Mesenchymal stem cell (in vitro differentiated cells and primary cell): ENCODE data around the gene RNASEH1.
"Not testable (repeated sequence)": the region's sequence is repeated elsewhere in the genome, so short reads cannot be mapped to it uniquely, and the experiment has no call there.

Experiments
- DNase-seq: peaks from one replicate; pipeline ENCODE4 v3.0.0-alpha.2; 2013
- H2AFZ ChIP-seq: one replicate; pipeline ENCODE4 v1.6.1; 2013; ENCODE audit warnings: low read depth, mild to moderate bottlenecking, control low read depth, inconsistent platforms, low read length, moderate library complexity
- H2AK5ac ChIP-seq: 2 replicates; pipeline ENCODE4 v1.6.1; 2013; ENCODE audit warnings: low read length, moderate library complexity, mild to moderate bottlenecking, inconsistent platforms; ENCODE audit not compliant: severe bottlenecking
- H2BK120ac ChIP-seq: one replicate; pipeline ENCODE4 v1.6.1; 2013; ENCODE audit warnings: low read depth, mild to moderate bottlenecking, inconsistent platforms, low read length, moderate library complexity
- H2BK12ac ChIP-seq, 2 experiments: one replicate each; pipeline ENCODE4 v1.6.1; 2013; ENCODE audit warnings: inconsistent platforms in 2 of 2, low read length in 2 of 2, mild to moderate bottlenecking in 2 of 2, moderate library complexity in 2 of 2, control low read depth in 1 of 2
- H2BK15ac ChIP-seq: one replicate; pipeline ENCODE4 v1.6.1; 2013; ENCODE audit warnings: mild to moderate bottlenecking, low read depth, inconsistent platforms; ENCODE audit not compliant: poor library complexity, severe bottlenecking
- H2BK5ac ChIP-seq: 2 replicates; pipeline ENCODE4 v1.6.1; 2013; ENCODE audit warnings: low read depth, mild to moderate bottlenecking, low read length, control low read depth, inconsistent platforms; ENCODE audit not compliant: poor library complexity, severe bottlenecking
- H3K14ac ChIP-seq, 2 experiments: one replicate each; pipeline ENCODE4 v1.6.1; 2013; ENCODE audit warnings: inconsistent platforms in 2 of 2, low read length in 2 of 2, control low read depth in 1 of 2, mild to moderate bottlenecking in 1 of 2, moderate library complexity in 1 of 2
- H3K18ac ChIP-seq, 2 experiments: one replicate each; pipeline ENCODE4 v1.6.1; 2013; ENCODE audit warnings: inconsistent platforms in 2 of 2, low read length in 2 of 2, control low read depth in 1 of 2, low read depth in 1 of 2, mild to moderate bottlenecking in 1 of 2
- H3K23ac ChIP-seq, 2 experiments: one replicate each; pipeline ENCODE4 v1.6.1; 2013; ENCODE audit warnings: inconsistent platforms in 2 of 2, low read length in 2 of 2, mild to moderate bottlenecking in 2 of 2, moderate library complexity in 2 of 2, control low read depth in 1 of 2
- H3K27ac ChIP-seq: 2 replicates; pipeline ENCODE4 v1.5.1; 2013; ENCODE audit warnings: mild to moderate bottlenecking, moderate library complexity, low read length, control low read depth, inconsistent platforms; ENCODE audit not compliant: poor library complexity, severe bottlenecking
- H3K27me3 ChIP-seq, 2 experiments: 2 replicates each; pipeline versions ENCODE4 v1.6.1 to v1.7.0; 2013; ENCODE audit warnings: low read length in 2 of 2, mild to moderate bottlenecking in 2 of 2, moderate library complexity in 2 of 2, control low read depth in 1 of 2, inconsistent platforms in 1 of 2; ENCODE audit not compliant: control insufficient read depth in 1 of 2, insufficient read depth in 1 of 2
- H3K36me3 ChIP-seq, 2 experiments: 2 replicates each; pipeline versions ENCODE4 v1.6.1 to v1.7.0; 2013; ENCODE audit warnings: low read length in 2 of 2, control low read depth in 1 of 2, inconsistent platforms in 1 of 2, low read depth in 1 of 2, mild to moderate bottlenecking in 1 of 2; ENCODE audit not compliant: insufficient read depth in 2 of 2, control insufficient read depth in 1 of 2
- H3K4ac ChIP-seq, 2 experiments: one replicate each; pipeline ENCODE4 v1.6.1; 2013; ENCODE audit warnings: inconsistent platforms in 2 of 2, low read length in 2 of 2, mild to moderate bottlenecking in 2 of 2, moderate library complexity in 2 of 2, control low read depth in 1 of 2, low read depth in 1 of 2
- H3K4me1 ChIP-seq: 2 replicates; pipeline ENCODE4 v1.6.1; 2013; ENCODE audit warnings: low read depth, low read length, control low read depth; ENCODE audit not compliant: control insufficient read depth, insufficient read depth
- H3K4me2 ChIP-seq: 2 replicates; pipeline ENCODE4 v1.6.1; 2013; ENCODE audit warnings: low read length, mild to moderate bottlenecking, inconsistent platforms; ENCODE audit not compliant: poor library complexity, severe bottlenecking
- H3K4me3 ChIP-seq, 2 experiments: 2 replicates each; pipeline versions ENCODE4 v1.5.1 to v1.7.0; 2013; ENCODE audit warnings: low read length in 2 of 2, mild to moderate bottlenecking in 2 of 2, control low read depth in 1 of 2, low read depth in 1 of 2; ENCODE audit not compliant: insufficient read depth in 1 of 2
- H3K79me1 ChIP-seq: replicated peaks from 2 replicates; pipeline ENCODE4 v1.6.1; 2013; ENCODE audit warnings: mild to moderate bottlenecking, control low read depth, low read length, inconsistent platforms; ENCODE audit not compliant: poor library complexity, severe bottlenecking
- H3K9ac ChIP-seq: 2 replicates; pipeline ENCODE4 v1.7.0; 2013; ENCODE audit warnings: mild to moderate bottlenecking, low read length, moderate library complexity
- H3K9me3 ChIP-seq: 2 replicates; pipeline ENCODE4 v1.7.0; 2013; ENCODE audit warnings: mild to moderate bottlenecking, low read length; ENCODE audit not compliant: control insufficient read depth
- H4K8ac ChIP-seq: one replicate; pipeline ENCODE4 v1.6.1; 2013; ENCODE audit warnings: inconsistent platforms, mild to moderate bottlenecking, low read length, moderate library complexity
- H4K91ac ChIP-seq: one replicate; pipeline ENCODE4 v1.6.1; 2013; ENCODE audit warnings: mild to moderate bottlenecking, low read length, inconsistent platforms
- WGBS: methylation state at CpG from one replicate; pipeline ENCODE4 v1.1.7; 2013; ENCODE audit warnings: mixed read lengths; 5-methylcytosine and 5-hydroxymethylcytosine counted together

The RNASEH1 gene

DNA sequence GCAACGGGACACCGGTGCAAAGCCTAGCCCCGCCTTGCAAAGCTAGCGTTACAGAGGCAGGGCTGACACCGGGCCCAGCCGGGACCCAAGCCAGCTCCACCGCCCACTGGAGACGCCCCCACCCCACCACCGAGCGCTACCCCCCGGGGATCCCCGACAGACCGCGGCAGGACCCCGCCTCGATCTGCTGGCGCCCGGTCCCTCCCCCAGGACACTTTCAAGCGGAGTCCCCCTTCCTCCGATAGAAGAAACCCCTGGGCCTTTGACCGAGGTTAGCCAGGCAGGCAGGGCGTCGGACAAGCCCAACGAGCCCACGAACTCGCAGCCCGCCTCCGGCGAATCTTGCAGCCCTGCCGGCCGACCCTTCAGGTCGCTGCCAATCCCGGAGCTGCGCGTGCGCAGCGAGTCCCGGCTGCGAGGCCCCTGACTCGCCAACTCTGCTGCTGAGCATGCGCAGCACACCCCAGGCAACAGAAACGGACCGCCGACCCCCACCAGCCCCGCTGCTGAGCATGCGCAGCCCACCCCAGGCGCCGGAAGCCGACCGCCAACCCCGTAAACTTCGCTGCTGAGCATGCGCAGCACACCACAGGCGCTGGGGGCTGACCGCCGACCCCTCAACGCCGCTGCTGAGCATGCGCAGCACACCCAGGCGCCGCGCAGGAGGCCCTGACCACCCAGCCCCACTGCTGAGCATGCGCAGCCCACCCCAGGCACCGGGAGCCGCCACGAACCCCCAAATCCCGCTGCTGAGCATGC lies 39.5 kb downstream of the RNASEH1 start:
- Histone ChIP-seq H3K23ac (no peak overlapping the region), H3K9ac (peak overlapping the region; percentile 93), H3K14ac (peak overlapping the region in 1 of 2 experiments; percentile 53), H3K27me3 (no peaks in the 10 kb centered on the region), H3K79me1 (peaks cover 7% of the 10 kb centered on the region), H3K18ac (peak overlapping the region; percentile 95 to 98), H3K9me3 (no peaks in the 10 kb centered on the region), H4K91ac (peak overlapping the region; percentile 94), H2BK5ac (peak overlapping the region; percentile 86), H3K4ac (peak overlapping the region; percentile 75 to 81), H3K36me3 (peaks cover 0 to 17% of the 10 kb centered on the region in 2 experiments), H2BK120ac (peak overlapping the region; percentile 91), H3K4me2 (peak overlapping the region; percentile 93), H3K4me1 (peaks cover 5% of the 10 kb centered on the region), H2BK12ac (no peak overlapping the region), H3K27ac (peak overlapping the region; percentile 95), H2BK15ac (peak overlapping the region; percentile 60), H2AK5ac (no peak overlapping the region), H4K8ac (peak overlapping the region; percentile 97), H2AFZ (no peak overlapping the region), H3K4me3 (peak overlapping the region; percentile 75 to 97)
- WGBS, result under 1% methylated on average over 64 of the region's 67 CpGs
- DNase-seq, result peak; percentile 96

DNA sequence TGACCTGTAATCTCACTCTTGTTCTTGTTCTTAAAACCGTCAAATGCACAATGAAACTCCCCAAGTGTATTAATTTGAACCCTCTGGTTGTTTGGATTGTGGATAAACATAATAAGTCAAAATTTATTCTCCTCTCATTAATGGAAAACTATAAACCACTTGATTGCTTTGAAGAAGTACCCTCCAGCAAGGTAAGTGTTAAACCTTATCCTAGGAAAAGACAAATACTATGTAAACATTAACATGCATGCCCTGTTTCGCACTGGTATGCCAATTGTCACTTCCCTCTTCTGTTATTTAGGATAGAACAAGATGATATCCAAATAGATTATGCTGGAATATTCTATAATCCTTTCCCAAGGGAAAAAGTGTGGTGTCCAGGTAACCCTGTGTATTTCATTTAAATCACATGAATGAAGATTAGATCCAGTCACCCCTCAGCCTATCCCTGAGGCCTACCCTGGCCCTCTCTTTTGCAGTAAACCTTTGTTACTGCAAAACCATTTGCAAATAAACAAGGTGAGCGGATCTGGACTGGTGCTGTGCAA lies 40.1 kb downstream of the RNASEH1 start:
- Histone ChIP-seq H2BK15ac (peak overlapping the region; percentile 60), H3K79me1 (peaks cover 7% of the 10 kb centered on the region), H3K14ac (peak overlapping the region in 1 of 2 experiments; percentile 53), H3K36me3 (peaks cover 0 to 23% of the 10 kb centered on the region in 2 experiments), H4K8ac (no peak overlapping the region), H3K18ac (peak overlapping the region; percentile 89 to 92), H3K27ac (peak overlapping the region; percentile 95), H2AFZ (no peak overlapping the region), H2AK5ac (no peak overlapping the region), H3K4me2 (peak overlapping the region; percentile 50), H3K27me3 (no peaks in the 10 kb centered on the region), H3K4ac (peak overlapping the region in 1 of 2 experiments; percentile 81), H3K23ac (no peak overlapping the region), H2BK5ac (no peak overlapping the region), H2BK120ac (no peak overlapping the region), H3K4me3 (peak overlapping the region; percentile 74 to 97), H3K9me3 (no peaks in the 10 kb centered on the region), H3K4me1 (peaks cover 4% of the 10 kb centered on the region), H4K91ac (no peak overlapping the region), H3K9ac (peak overlapping the region; percentile 93), H2BK12ac (no peak overlapping the region)
- 4% methylated on average over 1 of the region's 3 CpGs for WGBS
- no peak for DNase-seq

DNA sequence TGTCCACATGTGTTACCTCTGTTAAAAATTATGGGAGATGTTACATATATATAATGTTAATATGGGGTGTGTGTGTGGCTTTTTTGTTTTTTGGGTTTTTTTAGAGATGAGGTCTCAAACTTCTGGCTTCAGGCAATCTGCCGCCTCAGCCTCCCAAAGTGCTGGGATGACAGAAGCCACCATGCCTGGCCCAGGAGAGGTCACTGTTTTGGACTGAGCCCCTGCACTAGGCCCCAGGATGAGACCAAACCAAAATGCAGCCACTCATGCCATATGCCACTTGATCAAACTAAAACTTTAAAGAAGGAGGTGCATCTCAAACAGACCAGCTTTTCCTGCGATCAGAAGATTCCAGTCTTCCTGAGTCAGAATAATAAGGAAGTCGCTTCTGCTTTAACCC lies 41.3 kb downstream of the RNASEH1 start:
- H2AFZ ChIP-seq, result no peak overlapping the region
- peak overlapping the region; percentile 29 for H4K91ac ChIP-seq
- no peak overlapping the region for H2BK120ac ChIP-seq
- H3K27me3 ChIP-seq, result no peaks in the 10 kb centered on the region
- H2BK5ac ChIP-seq, result no peak overlapping the region
- no peak overlapping the region for H3K9ac ChIP-seq
- no peaks in the 10 kb centered on the region for H3K9me3 ChIP-seq
- no peak overlapping the region for H3K4ac ChIP-seq
- no peak overlapping the region for H2BK15ac ChIP-seq
- no peak overlapping the region for H3K27ac ChIP-seq
- H2AK5ac ChIP-seq, result no peak overlapping the region
- H3K79me1 ChIP-seq, result peaks cover 11% of the 10 kb centered on the region
- H3K23ac ChIP-seq, result no peak overlapping the region
- DNase-seq, result no peak
- 93% methylated on average over 3 of the region's 3 CpGs for WGBS
- H3K36me3 ChIP-seq, result peaks cover 8 to 35% of the 10 kb centered on the region in 2 experiments
- no peak overlapping the region for H3K14ac ChIP-seq
- H2BK12ac ChIP-seq, result no peak overlapping the region
- H3K4me2 ChIP-seq, result no peak overlapping the region
- no peak overlapping the region for H3K18ac ChIP-seq
- no peak overlapping the region for H3K4me3 ChIP-seq
- H3K4me1 ChIP-seq, result peaks cover 4% of the 10 kb centered on the region
- H4K8ac ChIP-seq, result no peak overlapping the region

GRCh38 chr2:3515438-3515837 lies 42.7 kb downstream of the RNASEH1 start:
- not testable (repeated sequence) for H3K9ac ChIP-seq, H3K27ac ChIP-seq, H2BK12ac ChIP-seq, H2BK5ac ChIP-seq, H3K27me3 ChIP-seq, H2AK5ac ChIP-seq, H3K4ac ChIP-seq, H3K9me3 ChIP-seq, H3K23ac ChIP-seq, H3K18ac ChIP-seq, H3K14ac ChIP-seq, H2BK15ac ChIP-seq, H3K4me2 ChIP-seq, H2AFZ ChIP-seq, DNase-seq, H3K4me3 ChIP-seq, H3K4me1 ChIP-seq, H4K91ac ChIP-seq, H4K8ac ChIP-seq, H2BK120ac ChIP-seq
- Histone ChIP-seq H3K36me3 (peaks cover 12 to 49% of the 10 kb centered on the region in 2 experiments), H3K79me1 (peaks cover 11% of the 10 kb centered on the region)
- no CpG with 5 or more reads among the region's 5 CpGs for WGBS
